Muscle of arm (tissue), 12 donors: ENCODE results near the gene FKBP6. TPM values are rescaled to one million over a fixed set of nuclear protein-coding genes. Genes with fewer than 3 reads are reported as not detected.
A peak's percentile ranks its signal among the peaks of the same experiment; 100 is the strongest.
"Not testable (repeated sequence)": the region's sequence is repeated elsewhere in the genome, so short reads cannot be mapped to it uniquely, and the experiment has no call there.

Source experiments
- DNase-seq: peaks from one replicate; pipeline ENCODE4 v3.0.0-alpha.2; 2013
- polyA plus RNA-seq, 12 donors: library from polyadenylated mRNA; unstranded; fragments of 120-200 nt; gene quantifications; one replicate each; pipeline ENCODE4 v1.2.1, GENCODE V29; 2013; ENCODE audit not compliant: insufficient read length in 12 of 12

Gene FKBP6
- polyA plus RNA-seq, 12 donors = 0.11 to 0.32 (median 0.24) TPM; not detected in 5

- DNase-seq = no peak
Measured at GRCh38 chr7:73394422-73394821, 66.5 kb downstream of the FKBP6 start.

DNA sequence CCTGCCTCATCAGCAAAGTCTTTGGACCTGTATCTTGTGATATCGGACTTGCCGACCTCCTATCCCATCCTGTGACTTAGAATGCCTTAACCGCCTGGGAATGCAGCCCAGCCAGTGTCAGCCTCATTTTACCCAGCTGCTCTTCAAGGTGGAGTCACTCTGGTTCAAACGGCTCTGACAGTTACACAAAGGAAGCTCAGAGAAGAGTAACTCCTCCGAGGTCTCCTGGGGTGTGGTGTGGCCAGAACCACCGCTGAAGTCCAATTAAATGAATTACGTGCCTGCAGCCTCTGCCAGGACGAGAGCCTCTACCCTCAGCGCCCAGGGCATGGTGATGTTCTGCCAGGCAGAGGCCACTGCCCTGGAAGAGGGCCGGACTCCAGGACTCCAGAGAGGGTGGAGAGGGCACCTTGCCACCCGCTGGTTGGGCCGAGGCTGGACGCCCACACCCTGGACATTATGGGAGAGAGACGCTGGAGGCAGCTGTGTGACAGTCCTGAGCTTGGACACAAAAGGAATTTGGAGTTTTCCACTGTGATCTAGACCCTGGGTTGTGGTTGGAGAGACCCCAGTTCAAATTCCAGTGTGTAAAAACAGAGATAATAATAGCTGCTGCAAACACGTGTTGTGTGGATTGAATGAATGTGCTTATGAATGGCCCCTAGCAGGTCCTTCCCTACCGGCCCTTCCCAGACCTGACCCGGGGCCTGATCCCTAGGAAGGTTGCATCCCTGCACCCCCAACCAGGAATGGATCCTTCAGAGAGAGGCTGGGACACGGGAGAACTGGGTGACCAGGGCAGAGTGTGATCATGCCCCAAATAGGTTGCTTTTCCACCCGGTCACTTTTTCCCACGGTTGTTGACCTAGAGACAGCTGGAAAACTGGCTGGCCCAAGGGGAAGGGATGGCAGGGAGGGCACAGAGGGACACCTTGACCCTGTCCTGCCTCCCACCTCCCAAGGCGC, 67.9 kb downstream of the FKBP6 start:
- DNase-seq = no peak

GRCh38 chr7:73397521-73398281, 69.7 kb downstream of the FKBP6 start:
- DNase-seq = peak; percentile 62

GRCh38 chr7:73399185-73400050, 71.5 kb downstream of the FKBP6 start:
- DNase-seq = peak; percentile 85

GRCh38 chr7:73404860-73405259, 76.9 kb downstream of the FKBP6 start:
- not testable (repeated sequence) for DNase-seq

Other genes starting within 250 kb of the FKBP6 start
- 1 to 10 TPM in 1 of 12 donors, under 1 TPM in 9, not detected in 2; 0.14 to 1.2 (median 0.32) TPM for gene SPDYE9, start 242.1 kb upstream of the FKBP6 start, polyA plus RNA-seq
- gene NSUN5, start 19.3 kb upstream of the FKBP6 start, polyA plus RNA-seq = 10 to 100 TPM in 11 of 12 donors, not detected in 1; 13.7 to 20.6 (median 14.5) TPM
- under 1 TPM in 9 of 12 donors, not detected in 3; 0.11 to 0.80 (median 0.35) TPM for gene TRIM50, start 79 bp upstream of the FKBP6 start, polyA plus RNA-seq
- 10 to 100 TPM in 8 of 12 donors, 1 to 10 TPM in 3, not detected in 1; 3.5 to 22.7 (median 11.4) TPM for gene FZD9, start 105.6 kb downstream of the FKBP6 start, polyA plus RNA-seq
- 10 to 100 TPM in 11 of 12 donors, not detected in 1; 48.5 to 62.8 (median 55.3) TPM for gene BAZ1B, start 194.1 kb downstream of the FKBP6 start, polyA plus RNA-seq
- 10 to 100 TPM in 11 of 12 donors, not detected in 1; 26.7 to 61.0 (median 32.3) TPM for gene BCL7B, start 229.5 kb downstream of the FKBP6 start, polyA plus RNA-seq